Hepatic stellate cell (primary cell): ENCODE measurements around the gene NHS.
"Not testable (repeated sequence)": the region's sequence is repeated elsewhere in the genome, so short reads cannot be mapped to it uniquely, and the experiment has no call there.

Experiments
- DNase-seq: peaks from one replicate; pipeline ENCODE4 v3.0.0; 2011; ENCODE audit warnings: low spot score

Gene NHS

GRCh38 chrX:17405225-17405969 is 30.4 kb downstream of the NHS start:
- DNase-seq, result no peak

GRCh38 chrX:17409566-17410290 is 34.7 kb downstream of the NHS start:
- no peak for DNase-seq

- no peak for DNase-seq
These were observed 35.7 kb downstream of the NHS start for GRCh38 chrX:17410651-17411050.

GRCh38 chrX:17411205-17411604 is 36.2 kb downstream of the NHS start:
- DNase-seq, result no peak

GRCh38 chrX:17412692-17413091 is 37.7 kb downstream of the NHS start:
- no peak for DNase-seq

GRCh38 chrX:17413228-17413627 is 38.2 kb downstream of the NHS start:
- no peak for DNase-seq

GRCh38 chrX:17414027-17414658 is 39.1 kb downstream of the NHS start:
- no peak for DNase-seq

- no peak for DNase-seq
These were observed 39.8 kb downstream of the NHS start for GRCh38 chrX:17414839-17415238.

- no peak for DNase-seq
These were observed 40.3 kb downstream of the NHS start for GRCh38 chrX:17415242-17415810.

- no peak for DNase-seq
These were observed 42.4 kb downstream of the NHS start for GRCh38 chrX:17417372-17417771.

- DNase-seq, result peak; percentile 6
These were observed 50.1 kb downstream of the NHS start for GRCh38 chrX:17425136-17425535.

- DNase-seq, result no peak
These were observed 50.6 kb downstream of the NHS start for GRCh38 chrX:17425551-17425950.

GRCh38 chrX:17431171-17431570 is 56.2 kb downstream of the NHS start:
- no peak for DNase-seq

- no peak for DNase-seq
These were observed 57.2 kb downstream of the NHS start for GRCh38 chrX:17432158-17432557.

GRCh38 chrX:17433965-17434364 is 59.0 kb downstream of the NHS start:
- DNase-seq, result no peak

- DNase-seq, result no peak
These were observed 60.5 kb downstream of the NHS start for GRCh38 chrX:17435476-17435875.

GRCh38 chrX:17438221-17438620 is 63.2 kb downstream of the NHS start:
- no peak for DNase-seq

- no peak for DNase-seq
These were observed 65.3 kb downstream of the NHS start for GRCh38 chrX:17440258-17440657.

- no peak for DNase-seq
These were observed 65.8 kb downstream of the NHS start for GRCh38 chrX:17440836-17441235.

GRCh38 chrX:17441965-17442364 is 67.0 kb downstream of the NHS start:
- peak; percentile 8 for DNase-seq

GRCh38 chrX:17442898-17443297 is 67.9 kb downstream of the NHS start:
- no peak for DNase-seq

- no peak for DNase-seq
These were observed 68.6 kb downstream of the NHS start for GRCh38 chrX:17443556-17443955.

GRCh38 chrX:17446269-17446668 is 71.3 kb downstream of the NHS start:
- not testable (repeated sequence) for DNase-seq
